Body of pancreas (tissue), 4 donors: ENCODE data around the gene TRIM6.

ENCODE experiments used
- CTCF ChIP-seq, 7 experiments: fragments of 450-650 bp in 4 of 7; fragments of 200-600 bp in 3 of 7; sonication (generic) in 3 of 7; IDR thresholded peaks; one replicate each; pipeline ENCODE4 v1.5.1; 2016 to 2019; ENCODE audit warnings: antibody characterized with exemption in 7 of 7
- POLR2A ChIP-seq, 3 donors: fragments of 450-650 bp; IDR thresholded peaks; one replicate each; pipeline ENCODE4 v1.6.1; 2016; ENCODE audit warnings: antibody characterized with exemption in 3 of 3, mild to moderate bottlenecking in 2 of 3

DNA sequence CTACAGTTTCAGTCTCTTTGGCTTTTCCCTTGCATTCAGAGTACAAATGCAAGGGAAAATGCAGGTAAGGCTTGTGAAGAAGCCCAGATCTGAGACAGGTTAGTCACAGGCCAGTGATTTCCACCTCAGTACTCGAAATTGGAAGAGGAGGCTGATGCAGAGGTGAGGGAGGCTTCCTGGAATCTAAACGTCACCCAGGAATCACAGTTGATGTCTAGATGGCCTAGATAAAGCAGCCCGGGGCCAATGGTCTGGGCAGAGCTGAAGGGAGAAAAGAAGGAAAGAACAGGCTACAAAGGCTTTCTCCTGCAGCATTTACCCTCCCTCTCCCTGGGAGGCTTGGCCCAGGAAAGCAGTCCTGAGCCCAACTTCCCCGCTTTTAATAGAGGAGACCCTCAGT, 8.5 kb downstream of the TRIM6 start:
- TF ChIP-seq POLR2A (IDR thresholded peaks at IDR 0.05) (no peak), CTCF (IDR thresholded peaks at IDR 0.05) (no peak)
